Raji (cell line): ENCODE measurements around the gene HMGN1.

ENCODE experiments used
- POLR2A ChIP-seq: IDR thresholded peaks from 2 replicates; pipeline ENCODE4 v1.6.1; 2011; ENCODE audit warnings: low read depth, low read length, control low read depth; ENCODE audit not compliant: insufficient read depth

HMGN1 gene

DNA sequence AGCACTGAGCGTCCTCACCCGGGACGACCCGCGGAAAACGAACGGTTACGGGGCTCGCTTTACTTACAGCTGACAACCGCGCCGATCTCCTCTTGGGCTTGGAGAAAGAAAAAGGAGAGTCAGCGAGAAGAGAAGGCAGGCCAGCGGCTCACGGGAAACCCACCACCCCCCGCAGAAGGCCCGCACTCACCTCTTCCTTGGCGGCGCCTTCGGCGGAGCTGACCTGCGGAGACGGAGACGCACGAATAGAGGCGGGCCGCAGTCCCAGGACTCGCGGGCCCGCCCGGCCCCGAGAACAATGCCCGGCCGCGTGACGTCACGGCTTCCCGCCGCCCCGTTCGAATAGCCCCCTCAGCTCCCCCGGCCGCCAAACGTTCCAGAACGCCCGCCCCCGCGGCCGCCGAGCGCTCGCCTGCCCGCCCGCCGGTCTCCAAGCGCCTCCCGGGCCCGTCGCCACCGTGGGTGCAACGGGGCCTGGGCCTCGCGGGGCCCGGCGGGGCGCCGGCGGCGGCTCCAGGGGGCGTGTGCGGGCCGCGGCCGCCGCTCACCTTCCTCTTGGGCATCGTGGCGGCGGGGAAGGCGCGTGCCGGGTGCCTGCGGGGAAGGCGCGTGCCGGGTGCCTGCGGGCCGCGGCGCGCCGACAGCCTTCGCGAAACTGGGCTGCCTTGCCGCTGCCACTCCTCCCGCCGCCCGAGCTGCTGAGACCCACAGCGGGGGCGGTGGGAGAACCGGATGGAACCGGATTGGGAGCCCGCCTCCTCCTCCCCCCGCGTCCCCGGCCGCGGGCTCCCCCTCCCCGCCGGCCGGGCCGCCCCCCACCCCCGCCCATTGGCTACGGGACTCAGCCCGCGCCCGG, at the start of gene HMGN1:
Gene HMGN1, minus strand, starts transcription at position 734 of the 856 bp plus-strand sequence. Its CDS starts 171 bp downstream, at position 563.
- TF ChIP-seq POLR2A: peak; percentile 67

DNA sequence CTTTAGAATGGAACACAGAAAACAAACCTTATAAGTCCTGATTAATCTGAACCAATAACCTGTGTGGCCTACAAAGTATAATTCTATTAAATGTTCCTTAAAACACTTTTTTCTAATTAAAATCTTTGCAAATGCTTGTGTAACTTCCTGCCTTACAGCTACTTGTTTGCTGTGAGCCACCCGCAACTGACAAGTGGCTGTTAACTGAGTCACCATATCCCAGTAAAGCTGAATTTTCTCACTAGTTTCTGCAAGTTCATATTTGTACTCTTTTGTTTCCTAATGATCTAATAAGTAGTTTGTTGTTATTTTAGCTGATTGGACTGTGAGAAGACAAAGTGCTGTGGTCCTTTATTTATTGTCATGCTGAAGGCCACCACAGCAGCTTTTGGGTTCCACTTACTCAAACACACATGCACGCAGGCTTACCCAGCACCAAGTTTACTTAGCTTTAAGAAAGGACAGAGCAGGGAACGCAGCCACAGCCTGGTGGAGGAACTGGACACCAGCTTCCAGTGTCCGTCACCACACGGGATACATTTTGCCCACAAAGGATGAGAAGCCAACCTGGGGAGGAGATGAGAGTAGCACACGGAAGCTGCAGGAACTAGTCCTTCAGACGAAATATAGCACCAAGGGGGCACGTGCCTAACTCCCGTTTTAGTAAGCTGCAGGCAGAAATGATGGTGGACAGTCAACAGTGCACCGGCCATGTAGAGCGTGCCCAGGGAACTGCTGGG, 48.9 kb upstream of the HMGN1 start:
- TF ChIP-seq POLR2A: no peak

- TF ChIP-seq POLR2A: no peak
These were observed 44.1 kb upstream of the HMGN1 start for GRCh38 chr21:39392981-39393380.

DNA sequence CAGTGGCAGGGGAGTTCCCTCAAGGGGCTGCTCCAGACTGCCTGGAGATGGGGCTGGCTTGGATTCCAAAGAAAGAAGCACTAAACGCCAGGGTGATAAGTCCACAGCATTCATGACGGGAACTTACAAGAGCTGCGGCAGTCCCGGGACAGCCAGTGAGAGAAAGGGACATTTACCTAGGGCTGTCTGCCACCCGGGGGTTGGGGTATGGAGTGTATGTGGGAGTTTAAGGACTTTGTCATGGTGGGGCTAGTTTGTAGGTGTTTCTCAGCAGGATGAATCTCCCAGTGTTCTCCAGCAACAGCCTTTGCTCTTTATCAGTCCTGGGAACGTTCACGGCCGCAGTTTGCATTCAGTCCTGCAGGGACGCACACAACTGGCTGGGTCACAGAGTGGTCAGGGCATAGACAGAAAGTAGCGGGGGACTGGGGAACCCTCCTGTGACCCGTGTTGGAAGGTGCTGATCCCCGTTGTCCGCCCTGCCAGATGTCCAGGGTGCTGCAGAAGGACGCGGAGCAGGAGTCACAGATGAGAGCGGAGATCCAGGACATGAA, 41.4 kb upstream of the HMGN1 start:
- no peak for TF ChIP-seq POLR2A

- TF ChIP-seq POLR2A: no peak
These were observed 39.9 kb upstream of the HMGN1 start for GRCh38 chr21:39388811-39389155.

GRCh38 chr21:39388038-39388810, 39.3 kb upstream of the HMGN1 start:
- TF ChIP-seq POLR2A: peak; percentile 34; the same call in 1 of the 2 replicates

GRCh38 chr21:39387461-39388037, 38.7 kb upstream of the HMGN1 start:
- TF ChIP-seq POLR2A: peak; percentile 60

DNA sequence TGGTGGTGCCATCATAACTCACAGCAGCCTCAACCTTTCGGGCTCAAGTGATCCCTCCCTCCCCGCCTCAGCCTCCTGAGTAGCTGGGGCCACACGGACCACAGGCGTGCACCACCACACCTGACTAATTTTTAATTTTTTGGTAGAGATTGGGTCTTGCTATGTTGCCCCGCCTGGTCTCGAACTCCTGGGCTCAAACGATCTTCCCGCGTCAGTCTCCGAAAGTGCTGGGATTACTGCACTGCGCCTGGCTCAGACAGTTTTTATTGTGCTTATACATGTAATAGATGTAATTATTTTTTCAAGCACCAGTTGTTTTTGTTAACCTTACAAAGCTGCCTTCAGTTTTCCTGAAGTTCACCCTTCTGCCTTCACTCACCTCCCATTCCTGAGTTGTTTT, 38.0 kb upstream of the HMGN1 start:
- no peak for TF ChIP-seq POLR2A

DNA sequence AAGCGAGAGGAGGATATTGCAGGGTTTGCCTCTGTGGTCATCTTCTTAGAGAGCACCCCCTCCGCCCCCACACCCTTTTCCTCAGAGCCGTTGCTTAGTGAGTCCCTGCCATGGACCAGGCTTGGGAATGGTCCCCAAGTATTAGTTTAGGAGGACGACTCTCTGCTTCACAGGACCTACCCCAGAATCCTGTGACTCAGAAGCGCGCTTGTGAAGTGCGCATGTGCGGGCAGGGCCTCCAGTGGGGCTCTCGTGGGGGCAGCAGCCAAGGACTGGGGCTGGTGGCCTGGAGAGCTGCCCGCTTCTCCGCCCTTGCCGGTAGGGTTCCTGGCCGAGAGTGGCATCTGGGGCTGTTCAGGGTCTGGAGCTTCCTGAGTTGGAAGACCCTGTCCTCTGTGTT, 37.3 kb upstream of the HMGN1 start:
- 0 out of 2 replicates have a peak, but pooled peaks have one; percentile 34 for TF ChIP-seq POLR2A

DNA sequence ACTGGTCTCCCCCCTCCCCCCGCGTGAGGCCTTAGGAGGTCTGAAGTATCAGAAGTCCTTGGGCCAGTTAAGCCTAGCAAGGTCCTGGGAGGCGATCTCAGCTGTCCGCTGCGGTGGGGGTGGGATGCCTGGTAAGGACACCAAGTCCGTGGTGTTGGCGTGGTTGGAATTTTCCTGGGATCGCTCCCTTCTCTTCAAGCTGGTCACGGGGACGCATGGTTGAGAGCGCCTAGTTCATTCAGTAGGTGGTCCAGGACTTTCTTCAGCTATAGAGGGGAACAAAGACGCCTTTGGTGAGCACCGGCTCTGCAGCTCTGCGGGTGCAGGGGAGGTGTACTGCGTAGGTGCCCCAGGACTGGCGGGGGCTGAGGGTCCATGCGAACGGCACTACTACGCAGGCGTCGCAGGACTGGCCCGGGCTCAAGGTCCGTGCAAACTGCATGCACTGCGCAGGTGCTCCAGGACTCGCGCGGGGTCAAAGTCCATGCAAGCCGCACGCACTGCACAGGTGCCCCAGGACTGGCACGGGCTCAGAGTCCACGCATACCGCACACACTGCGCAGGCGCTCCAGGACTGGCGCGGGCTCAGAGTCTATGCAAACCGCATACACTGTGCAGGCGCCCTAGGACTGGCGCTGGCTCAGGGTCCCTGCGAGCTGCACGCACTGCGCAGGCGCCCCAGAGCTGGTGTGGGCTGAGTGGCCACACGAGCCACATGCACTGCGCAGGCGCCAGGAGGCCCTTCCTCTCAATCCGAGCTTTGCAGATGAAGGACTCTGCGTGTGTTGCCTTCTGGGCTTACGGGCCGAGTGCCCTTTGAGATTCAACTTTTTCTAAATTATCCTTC, 36.6 kb upstream of the HMGN1 start:
- no peak for TF ChIP-seq POLR2A

GRCh38 chr21:39384674-39385298, 35.9 kb upstream of the HMGN1 start:
- TF ChIP-seq POLR2A: no peak

- no peak for TF ChIP-seq POLR2A
These were observed 32.1 kb upstream of the HMGN1 start for GRCh38 chr21:39381009-39381408.

DNA sequence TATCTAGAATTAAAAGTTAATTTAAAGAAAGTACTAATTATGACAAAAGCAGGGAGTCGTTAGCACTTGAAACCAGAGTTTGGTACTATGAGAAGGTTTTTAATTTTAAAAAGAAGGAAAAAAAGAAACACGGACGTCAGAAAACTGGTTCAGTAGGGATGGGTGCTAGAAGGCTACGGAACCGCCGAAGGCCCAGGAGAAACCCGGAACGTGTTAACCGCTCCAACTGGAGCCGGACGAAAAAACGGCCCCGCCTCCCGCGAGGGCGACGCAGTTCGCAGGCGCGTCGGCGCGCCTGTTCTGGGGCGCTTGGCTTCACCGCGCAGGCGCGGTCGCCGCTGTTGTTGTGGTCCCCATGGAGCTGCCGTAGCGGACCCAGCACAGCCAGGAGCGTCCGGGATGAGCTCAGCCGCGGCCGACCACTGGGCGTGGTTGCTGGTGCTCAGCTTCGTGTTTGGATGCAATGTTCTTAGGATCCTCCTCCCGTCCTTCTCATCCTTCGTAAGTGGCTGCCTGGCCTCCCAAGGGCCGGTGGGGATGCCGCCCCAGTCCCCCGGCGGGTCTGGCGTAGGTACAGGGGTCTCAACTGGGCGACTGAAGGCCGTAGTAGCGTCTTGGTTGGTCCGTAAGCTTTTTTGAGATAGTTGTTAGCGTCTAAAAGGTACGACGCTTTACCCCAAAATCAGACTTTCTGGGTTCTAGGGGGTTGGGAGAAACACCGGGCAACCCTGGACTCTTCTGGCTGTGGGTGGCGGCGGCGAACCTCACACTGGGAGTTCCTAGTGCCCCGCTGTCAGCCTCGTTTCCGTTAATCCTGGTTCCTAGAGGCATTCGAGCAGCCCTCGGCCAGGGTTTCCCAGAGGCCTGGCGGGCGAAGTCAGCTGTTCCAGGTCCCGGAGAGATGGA, 31.4 kb upstream of the HMGN1 start:
- TF ChIP-seq POLR2A: peak; percentile 88
